B cell (primary cell): Measurements from ENCODE around the gene HDAC11. TPM values are rescaled to one million over a fixed set of nuclear protein-coding genes. Genes with fewer than 3 reads are reported as not detected.

Experiments
- ATAC-seq: fragments of 200-7000 bp; cut with Tn5 transposase; one replicate; pipeline ENCODE4 v1.10.0; 2021; ENCODE audit warnings: low read depth, mild to moderate bottlenecking, moderate number of reproducible peaks, moderate library complexity
- CTCF ChIA-PET: fragments of 350-600 bp; sonication (Branson Sonifier 250); formaldehyde crosslinking; loops from one replicate; lab custom pipeline; 2021; ENCODE audit warnings: antibody characterized with exemption, inconsistent platforms; lab: Charles Lee
- POLR2A ChIA-PET: fragments of 350-600 bp; sonication (Branson Sonifier 250); formaldehyde crosslinking; loops from one replicate; lab custom pipeline; 2021; ENCODE audit warnings: antibody characterized with exemption; lab: Charles Lee
- DNase-seq: peaks from one replicate; pipeline ENCODE4 v3.0.0; 2013
- H2AFZ ChIP-seq: 2 replicates; pipeline ENCODE4 v1.6.1; 2012; ENCODE audit warnings: mild to moderate bottlenecking, low read depth, low read length; ENCODE audit not compliant: insufficient read depth, poor library complexity, severe bottlenecking
- H3K27ac ChIP-seq, 2 donors: 1 replicate in 1 of 2; 2 replicates in 1 of 2; pipeline ENCODE4 v1.5.1; 2012 to 2013; ENCODE audit warnings: low read length in 2 of 2, mild to moderate bottlenecking in 2 of 2, moderate library complexity in 1 of 2
- H3K27me3 ChIP-seq, 4 experiments: fragments of 200-600 bp in 1 of 4; sonication (generic) in 1 of 4; replicated peaks in 1 of 4; 1 replicate in 2 of 4; 2 replicates in 2 of 4; pipeline versions ENCODE4 v1.6.1 to v1.7.0; 2013 to 2016; ENCODE audit warnings: low read length in 3 of 4, mild to moderate bottlenecking in 2 of 4, mixed read lengths in 1 of 4, moderate library complexity in 1 of 4; ENCODE audit not compliant: insufficient read depth in 4 of 4, control insufficient read depth in 3 of 4; ENCODE audit errors: control extremely low read depth in 1 of 4
- H3K36me3 ChIP-seq, 2 experiments: replicated peaks in 1 of 2; 1 replicate in 1 of 2; 2 replicates in 1 of 2; pipeline versions ENCODE4 v1.6.1 to v1.7.1; 2013; ENCODE audit warnings: low read length in 1 of 2; ENCODE audit not compliant: insufficient read depth in 2 of 2, control insufficient read depth in 1 of 2; ENCODE audit errors: control extremely low read depth in 1 of 2, extremely low read depth in 1 of 2
- H3K4me1 ChIP-seq, 2 donors: fragments of 200-600 bp in 1 of 2; sonication (generic) in 1 of 2; 1 replicate in 1 of 2; 2 replicates in 1 of 2; pipeline versions ENCODE4 v1.5.1 to v1.6.1; 2013 to 2017; ENCODE audit warnings: low read length in 2 of 2; ENCODE audit not compliant: control insufficient read depth in 2 of 2, insufficient read depth in 2 of 2
- H3K4me2 ChIP-seq: replicated peaks from 2 replicates; pipeline ENCODE3; 2012; ENCODE audit warnings: mild to moderate bottlenecking, low read depth, low read length; ENCODE audit not compliant: poor library complexity, severe bottlenecking
- H3K4me3 ChIP-seq, 5 experiments: fragments of 200-600 bp in 1 of 5; sonication (generic) in 1 of 5; 1 replicate in 3 of 5; 2 replicates in 2 of 5; pipeline versions ENCODE4 v1.5.1 to v1.7.0; 2011 to 2016; ENCODE audit warnings: low read length in 4 of 5, mild to moderate bottlenecking in 4 of 5, low read depth in 2 of 5, control low read depth in 1 of 5, moderate library complexity in 1 of 5; ENCODE audit not compliant: insufficient read depth in 1 of 5; ENCODE audit errors: control extremely low read depth in 1 of 5, extremely low read depth in 1 of 5
- H3K79me2 ChIP-seq: fragments of 200-600 bp; sonication (generic); one replicate; pipeline ENCODE4 v1.6.0; 2016; ENCODE audit warnings: low read length; ENCODE audit not compliant: control insufficient read depth, insufficient read depth
- H3K9ac ChIP-seq: fragments of 200-600 bp; sonication (generic); 2 replicates; pipeline ENCODE4 v1.6.1; 2017; ENCODE audit warnings: mild to moderate bottlenecking, low read length, moderate library complexity
- H3K9me3 ChIP-seq, 3 donors: one replicate each; pipeline versions ENCODE4 v1.6.1 to v1.7.1; 2013; ENCODE audit warnings: low read length in 2 of 3; ENCODE audit not compliant: control insufficient read depth in 2 of 3, insufficient read depth in 1 of 3; ENCODE audit errors: control extremely low read depth in 1 of 3
- H4K20me1 ChIP-seq: 2 replicates; pipeline ENCODE4 v1.6.0; 2012; ENCODE audit warnings: mild to moderate bottlenecking, low read length; ENCODE audit not compliant: insufficient read depth, control insufficient read depth, poor library complexity, severe bottlenecking
- H3K27ac Mint-ChIP-seq: one replicate; pipeline ENCODE4 v1.8.0; 2021; ENCODE audit warnings: mixed read lengths
- H3K27me3 Mint-ChIP-seq: one replicate; pipeline ENCODE4 v1.8.0; 2021; ENCODE audit warnings: mixed read lengths
- H3K4me1 Mint-ChIP-seq: one replicate; pipeline ENCODE4 v1.8.0; 2021; ENCODE audit warnings: mixed read lengths
- H3K4me3 Mint-ChIP-seq: one replicate; pipeline ENCODE4 v1.8.0; 2021; ENCODE audit warnings: mixed read lengths
- H3K9me3 Mint-ChIP-seq: one replicate; pipeline ENCODE4 v1.8.0; 2022; ENCODE audit warnings: mixed read lengths; ENCODE audit not compliant: insufficient read depth
- EZH2 ChIP-seq: IDR thresholded peaks from 2 replicates; pipeline ENCODE4 v1.6.1; 2012; ENCODE audit warnings: borderline replicate concordance, low read depth, mild to moderate bottlenecking, moderate library complexity, low read length; ENCODE audit not compliant: insufficient read depth, poor library complexity, severe bottlenecking
- WGBS: methylation state at CpG from one replicate; pipeline ENCODE4 v1.1.5; 2013; ENCODE audit warnings: missing lambda C conversion rate; ENCODE audit not compliant: insufficient coverage; 5-methylcytosine and 5-hydroxymethylcytosine counted together
- intact Hi-C: fragments of 100-400 bp; cut with micrococcal nuclease; formaldehyde crosslinking; loops from one replicate; pipeline ENCODE4 v1.10.0; 2022
- polyA plus RNA-seq: library from polyadenylated mRNA; depleted of rRNA; stranded (reverse); fragments of >200 nt; gene quantifications from 2 replicates; pipeline ENCODE4 v1.2.3, GENCODE V29; 2012
- total RNA-seq, 2 donors: library from RNA; stranded (reverse); fragments of 120-200 nt in 1 of 2; gene quantifications; 1 replicate in 1 of 2; 2 replicates in 1 of 2; pipeline versions ENCODE4 v1.2.3 to v1.2.4, GENCODE V29; 2013 to 2022
- TF ChIP-seq, protein P1 (sequence below): fragments of 200-600 bp; IDR thresholded peaks from one replicate; pipeline ENCODE4 v1.8.0; 2022; ENCODE audit warnings: antibody characterized with exemption, mild to moderate bottlenecking

The HDAC11 gene
- total and polyA plus RNA-seq, 2 donors (not counting 1 experiment from before 2014, with no cell fraction given) = 0.76 to 5.5 TPM

DNA sequence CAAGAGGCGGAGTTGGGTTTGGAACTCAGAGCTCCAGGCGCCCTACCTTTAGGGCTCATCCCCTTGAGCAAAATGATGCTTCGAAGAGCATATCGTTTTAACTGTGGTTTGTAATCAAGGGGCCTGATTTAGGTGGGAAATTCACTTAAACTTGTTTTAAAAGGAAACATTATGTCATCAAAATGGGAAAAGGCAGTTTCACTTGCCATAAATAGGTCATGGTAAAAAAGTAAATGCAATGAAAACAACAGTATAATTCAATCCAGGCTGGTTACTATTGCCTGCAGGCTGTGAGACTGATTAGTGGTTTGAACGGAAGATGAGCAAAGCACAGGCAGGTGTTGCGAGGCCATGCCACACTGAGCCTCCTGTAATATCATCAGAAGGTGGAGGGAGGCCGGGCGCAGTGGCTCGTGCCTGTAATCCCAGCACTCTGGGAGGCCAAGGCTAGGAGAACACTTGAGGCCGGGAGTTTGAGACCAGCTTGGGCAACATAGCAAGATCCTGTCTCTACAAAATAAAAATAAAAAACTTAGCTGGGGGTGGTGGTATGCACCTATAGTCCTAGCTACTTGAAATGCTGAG, 2.1 kb downstream of the HDAC11 start:
- H3K4me1 Mint-ChIP-seq = peaks cover 7% of the 10 kb centered on the region
- peaks cover 0 to 20% of the 10 kb centered on the region in 2 donors for H3K4me1 ChIP-seq
- H3K27ac Mint-ChIP-seq = no peak overlapping the region
- no peak overlapping the region for H3K4me3 ChIP-seq
- ChIA-PET CTCF (interaction anchor here (1.1 to 3.5 kb wide), 4 partner anchors 13 to 166 kb away, joined by 3 to 14 read pairs (median 5); no protein-coding TSS in a partner anchor), POLR2A (no interaction called here)
- no peaks in the 10 kb centered on the region for H3K36me3 ChIP-seq
- WGBS = 94% methylated on average over 7 of the region's 10 CpGs
- no peaks in the 10 kb centered on the region for H4K20me1 ChIP-seq
- no peak overlapping the region for H2AFZ ChIP-seq
- no peak overlapping the region for H3K9ac ChIP-seq
- no peaks in the 10 kb centered on the region for H3K9me3 ChIP-seq
- no peaks in the 10 kb centered on the region for H3K27me3 Mint-ChIP-seq
- no peak overlapping the region for H3K4me3 Mint-ChIP-seq
- H3K27ac ChIP-seq = no peak overlapping the region
- TF ChIP-seq, protein P1, sequence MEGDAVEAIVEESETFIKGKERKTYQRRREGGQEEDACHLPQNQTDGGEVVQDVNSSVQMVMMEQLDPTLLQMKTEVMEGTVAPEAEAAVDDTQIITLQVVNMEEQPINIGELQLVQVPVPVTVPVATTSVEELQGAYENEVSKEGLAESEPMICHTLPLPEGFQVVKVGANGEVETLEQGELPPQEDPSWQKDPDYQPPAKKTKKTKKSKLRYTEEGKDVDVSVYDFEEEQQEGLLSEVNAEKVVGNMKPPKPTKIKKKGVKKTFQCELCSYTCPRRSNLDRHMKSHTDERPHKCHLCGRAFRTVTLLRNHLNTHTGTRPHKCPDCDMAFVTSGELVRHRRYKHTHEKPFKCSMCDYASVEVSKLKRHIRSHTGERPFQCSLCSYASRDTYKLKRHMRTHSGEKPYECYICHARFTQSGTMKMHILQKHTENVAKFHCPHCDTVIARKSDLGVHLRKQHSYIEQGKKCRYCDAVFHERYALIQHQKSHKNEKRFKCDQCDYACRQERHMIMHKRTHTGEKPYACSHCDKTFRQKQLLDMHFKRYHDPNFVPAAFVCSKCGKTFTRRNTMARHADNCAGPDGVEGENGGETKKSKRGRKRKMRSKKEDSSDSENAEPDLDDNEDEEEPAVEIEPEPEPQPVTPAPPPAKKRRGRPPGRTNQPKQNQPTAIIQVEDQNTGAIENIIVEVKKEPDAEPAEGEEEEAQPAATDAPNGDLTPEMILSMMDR = no peak
- TF ChIP-seq EZH2 = no peak
- H3K27me3 ChIP-seq = no peaks in the 10 kb centered on the region
- no peaks in the 10 kb centered on the region for H3K9me3 Mint-ChIP-seq
- ATAC-seq = no peak
- intact Hi-C loops = no loop called here
- DNase-seq = no peak
- no peak overlapping the region for H3K4me2 ChIP-seq
- no peaks in the 10 kb centered on the region for H3K79me2 ChIP-seq

DNA sequence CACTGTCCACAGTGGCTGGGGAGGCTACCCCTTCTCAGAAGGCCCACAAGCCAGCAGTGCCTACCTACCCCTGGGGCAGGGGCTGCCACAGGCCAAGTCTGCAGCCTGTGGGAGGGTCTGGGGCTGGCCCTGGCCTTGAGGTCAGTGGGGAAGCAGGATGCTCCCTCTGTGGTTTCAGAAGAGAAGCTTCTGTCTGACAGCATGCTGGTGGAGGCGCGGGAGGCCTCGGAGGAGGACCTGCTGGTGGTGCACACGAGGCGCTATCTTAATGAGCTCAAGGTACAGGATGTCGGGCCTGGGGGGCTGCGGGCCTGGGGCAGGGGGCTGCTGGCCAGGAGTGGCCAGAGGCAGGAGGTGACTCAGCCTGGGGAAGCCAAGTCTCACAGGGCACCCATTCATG, 3.2 kb downstream of the HDAC11 start:
- H3K9me3 Mint-ChIP-seq = no peaks in the 10 kb centered on the region
- TF ChIP-seq, protein P1 = no peak
- no peak for TF ChIP-seq EZH2
- H3K9me3 ChIP-seq = no peaks in the 10 kb centered on the region
- WGBS = 88% methylated on average over 7 of the region's 7 CpGs
- ChIA-PET POLR2A (no interaction called here), CTCF (interaction anchor here (0.8 kb wide), 1 partner anchor 174 kb away, joined by 3 read pairs; no protein-coding TSS in a partner anchor)
- no peaks in the 10 kb centered on the region for H3K27me3 ChIP-seq
- no peaks in the 10 kb centered on the region for H3K27me3 Mint-ChIP-seq
- no peaks in the 10 kb centered on the region for H3K79me2 ChIP-seq
- peaks cover 0 to 20% of the 10 kb centered on the region in 2 donors for H3K4me1 ChIP-seq
- no peaks in the 10 kb centered on the region for H4K20me1 ChIP-seq
- no peaks in the 10 kb centered on the region for H3K36me3 ChIP-seq
- H3K27ac Mint-ChIP-seq = no peak overlapping the region
- DNase-seq (no peak), ATAC-seq (no peak)
- H3K4me3 Mint-ChIP-seq = no peak overlapping the region
- H3K27ac ChIP-seq = no peak overlapping the region
- peaks cover 7% of the 10 kb centered on the region for H3K4me1 Mint-ChIP-seq
- no peak overlapping the region for H3K4me3 ChIP-seq
- no peak overlapping the region for H3K4me2 ChIP-seq
- no peak overlapping the region for H3K9ac ChIP-seq
- intact Hi-C loops = no loop called here
- H2AFZ ChIP-seq = no peak overlapping the region
